GM19438 (cell line): Measurements from ENCODE around the gene ZNF282.
"Not testable (repeated sequence)": the region's sequence is repeated elsewhere in the genome, so short reads cannot be mapped to it uniquely, and the experiment has no call there.

Source experiments
- ATAC-seq: cut with Tn5 transposase; IDR thresholded peaks from one replicate; pipeline ENCODE4 v1.9.1; 2021; ENCODE audit warnings: low read depth; ENCODE audit not compliant: unreplicated experiment

ZNF282 gene

DNA sequence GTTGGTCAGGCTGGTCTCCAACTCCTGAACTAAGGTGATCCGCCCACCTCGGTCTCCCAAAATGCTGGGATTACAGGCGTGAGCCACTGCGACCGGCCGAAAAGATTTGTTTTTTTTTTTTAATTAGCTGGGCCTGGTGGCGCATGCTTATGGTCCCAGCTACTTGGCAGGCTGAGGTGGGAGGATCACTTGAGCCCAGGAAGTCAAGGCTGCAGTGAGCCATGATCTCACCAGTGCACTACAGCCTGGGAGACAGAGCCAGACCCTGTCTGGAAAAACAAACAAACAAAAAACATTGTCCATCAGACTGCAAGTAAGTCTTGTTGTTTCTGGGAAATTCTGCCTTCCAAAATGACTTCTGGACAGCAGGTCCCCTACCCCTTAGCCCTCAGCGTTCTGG is 27.8 kb downstream of the ZNF282 start:
- no peak for ATAC-seq

DNA sequence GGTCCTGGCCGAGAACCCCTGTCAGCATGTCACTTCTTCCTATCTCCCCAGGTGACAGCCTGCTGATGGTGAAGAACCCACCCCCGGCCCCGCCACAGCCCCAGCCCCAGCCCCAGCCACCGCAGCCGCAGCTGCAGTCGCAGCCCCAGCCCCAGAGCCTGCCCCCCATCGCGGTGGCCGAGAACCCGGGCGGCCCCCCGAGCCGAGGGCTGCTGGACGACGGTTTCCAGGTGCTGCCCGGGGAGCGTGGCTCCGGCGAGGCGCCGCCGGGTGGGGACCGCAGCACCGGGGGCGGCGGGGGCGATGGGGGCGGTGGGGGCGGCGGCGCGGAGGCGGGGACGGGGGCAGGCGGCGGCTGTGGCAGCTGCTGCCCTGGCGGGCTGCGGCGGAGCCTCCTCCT is 28.4 kb downstream of the ZNF282 start:
- no peak for ATAC-seq

DNA sequence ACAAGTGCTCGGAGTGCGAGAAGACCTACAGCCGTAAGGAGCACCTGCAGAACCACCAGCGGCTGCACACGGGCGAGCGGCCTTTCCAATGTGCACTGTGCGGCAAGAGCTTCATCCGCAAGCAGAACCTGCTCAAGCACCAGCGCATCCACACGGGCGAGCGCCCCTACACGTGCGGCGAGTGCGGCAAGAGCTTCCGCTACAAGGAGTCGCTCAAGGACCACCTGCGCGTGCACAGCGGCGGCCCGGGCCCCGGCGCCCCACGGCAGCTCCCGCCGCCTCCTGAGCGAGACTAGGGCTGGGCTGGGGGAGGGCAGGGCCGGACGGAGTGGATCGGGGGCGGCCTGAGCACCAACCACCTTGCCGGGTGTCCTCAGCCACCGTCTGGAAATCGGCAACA is 29.0 kb downstream of the ZNF282 start:
- ATAC-seq: no peak

DNA sequence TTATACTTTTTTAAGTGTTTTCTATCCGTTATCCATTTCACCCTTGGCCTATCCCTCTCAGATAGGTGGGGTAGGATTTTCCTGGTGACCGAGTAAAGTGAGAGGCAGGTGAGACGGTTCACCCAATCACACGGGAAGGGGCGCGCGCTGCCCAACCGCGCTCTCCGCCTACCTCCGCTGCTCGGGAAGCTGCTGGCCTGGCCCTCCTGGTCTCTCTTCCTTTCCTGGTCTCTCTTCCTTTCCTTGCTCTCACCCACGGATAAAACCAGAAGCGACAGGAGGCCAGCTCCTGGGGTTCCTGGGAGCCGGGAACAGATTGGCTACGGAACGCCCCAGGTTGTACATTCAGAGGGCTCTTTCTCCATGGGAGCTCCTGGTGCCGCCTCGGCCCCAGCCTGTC is 29.8 kb downstream of the ZNF282 start:
- no peak for ATAC-seq

DNA sequence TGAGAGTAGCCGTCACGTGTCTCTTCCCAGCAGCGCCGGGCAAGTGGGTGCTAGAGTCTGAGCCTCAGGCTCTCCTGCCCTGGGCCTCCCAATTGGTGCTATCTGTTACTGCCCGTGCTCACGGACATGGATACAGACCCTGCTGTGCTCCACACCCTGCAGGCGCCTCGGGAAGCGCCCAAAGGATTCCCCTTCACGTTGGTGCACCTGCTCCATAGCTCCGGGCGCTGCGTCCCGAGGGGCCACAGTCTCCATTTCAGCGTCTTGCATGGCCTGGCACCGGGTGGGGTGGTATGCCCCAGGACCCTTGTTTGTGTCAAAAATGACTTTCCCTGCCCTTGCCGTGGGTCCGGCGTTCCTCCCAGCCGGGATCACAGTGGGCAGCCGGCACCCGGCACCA is 30.3 kb downstream of the ZNF282 start:
- ATAC-seq: no peak

DNA sequence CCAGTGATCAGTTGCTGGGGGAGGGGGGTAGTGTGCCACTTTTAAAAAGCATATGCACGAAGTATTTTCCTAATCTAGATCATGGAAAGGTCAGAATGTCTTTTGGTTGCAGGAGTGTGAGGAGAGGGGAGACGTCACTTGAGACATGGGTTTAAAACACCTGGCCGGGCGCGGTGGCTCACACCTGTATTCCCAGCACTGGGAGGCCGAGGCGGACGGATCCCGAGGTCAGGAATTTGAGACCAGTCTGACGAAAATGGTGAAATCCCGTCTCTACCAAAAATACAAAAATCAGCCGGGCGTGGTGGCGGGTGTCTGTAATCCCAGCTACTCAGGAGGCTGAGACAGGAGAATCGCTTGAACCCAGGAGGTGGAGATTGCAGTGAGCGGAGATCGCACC is 31.0 kb downstream of the ZNF282 start:
- not testable (repeated sequence) for ATAC-seq

DNA sequence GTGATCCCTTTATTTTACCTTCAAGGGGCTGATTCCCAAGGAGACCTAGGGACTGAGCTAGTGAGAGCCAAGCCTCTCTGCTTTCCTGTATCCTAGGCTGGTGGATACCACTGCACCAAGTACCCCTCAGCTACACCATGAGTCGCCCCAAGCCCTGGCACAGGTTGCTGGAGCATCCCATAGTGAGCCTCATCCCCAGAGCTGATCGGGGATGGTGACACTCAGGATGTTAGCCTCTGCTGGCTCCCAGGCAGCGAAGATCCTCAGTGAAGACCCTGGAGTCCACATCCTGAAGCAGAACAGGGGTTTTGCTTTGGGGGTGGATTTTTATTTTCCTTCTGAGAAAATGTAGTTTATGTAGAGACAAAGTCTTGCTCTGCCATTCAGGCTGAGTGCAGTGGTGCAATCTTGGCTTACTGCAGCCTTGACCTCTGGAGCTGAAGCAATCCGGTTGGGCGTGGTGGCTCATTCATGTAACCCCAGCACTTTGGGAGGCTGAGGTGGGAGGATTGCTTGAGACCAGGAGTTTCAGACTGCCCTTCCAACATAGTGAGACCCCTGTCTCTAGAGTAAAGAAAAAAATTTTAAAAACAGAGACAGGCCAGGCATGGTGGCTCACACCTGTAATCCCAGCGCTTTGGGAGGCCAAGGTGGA is 31.6 kb downstream of the ZNF282 start:
- no peak for ATAC-seq

DNA sequence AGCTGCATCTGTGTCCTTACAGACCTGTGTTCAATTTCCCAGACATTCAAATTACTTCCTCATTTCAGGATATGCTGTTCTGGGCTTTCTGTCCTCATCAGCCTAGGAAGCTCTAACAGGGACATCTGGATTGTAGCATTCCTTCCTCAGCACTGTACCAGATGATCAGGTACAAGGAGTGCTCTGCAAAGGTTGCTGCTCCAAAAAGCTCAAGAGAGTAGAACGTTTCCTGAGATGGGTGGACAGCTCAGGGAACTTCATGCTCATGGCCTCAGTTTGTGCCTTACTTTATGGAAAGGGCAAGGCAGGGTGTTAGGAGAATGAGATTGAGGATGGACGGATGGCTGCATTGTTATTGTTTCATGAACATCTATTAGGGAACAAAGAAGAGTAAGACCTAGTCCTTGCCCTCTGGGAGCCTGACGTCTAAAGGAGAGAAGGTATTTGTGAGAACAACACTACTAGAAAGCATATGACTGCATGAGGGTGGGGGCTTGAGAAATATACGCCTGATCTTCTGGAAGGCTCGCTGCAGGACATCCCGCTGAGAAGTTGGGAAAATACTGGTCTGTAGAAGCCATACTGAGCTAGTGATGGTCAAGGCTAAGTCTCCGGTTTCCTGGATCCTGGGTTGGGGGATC is 33.6 kb downstream of the ZNF282 start:
- ATAC-seq: no peak

DNA sequence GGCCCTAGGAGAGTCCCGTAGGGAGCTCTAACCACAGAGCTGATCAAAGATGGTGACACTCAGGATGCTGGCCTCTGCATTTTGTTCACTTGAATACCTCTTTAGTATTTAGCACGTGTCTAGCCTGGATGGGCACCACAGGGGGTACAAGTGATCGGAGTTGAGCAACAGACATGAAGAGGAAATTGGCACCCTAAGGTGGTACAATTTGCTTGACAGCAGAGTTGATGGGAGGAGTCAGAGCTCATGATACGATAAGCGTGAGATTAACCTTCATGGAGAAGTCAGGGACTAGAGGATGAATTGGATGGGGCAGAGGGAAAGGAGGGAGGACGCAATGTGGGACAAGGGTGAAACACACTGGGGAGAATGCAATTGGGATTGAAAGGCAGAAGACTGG is 34.2 kb downstream of the ZNF282 start:
- ATAC-seq: no peak

DNA sequence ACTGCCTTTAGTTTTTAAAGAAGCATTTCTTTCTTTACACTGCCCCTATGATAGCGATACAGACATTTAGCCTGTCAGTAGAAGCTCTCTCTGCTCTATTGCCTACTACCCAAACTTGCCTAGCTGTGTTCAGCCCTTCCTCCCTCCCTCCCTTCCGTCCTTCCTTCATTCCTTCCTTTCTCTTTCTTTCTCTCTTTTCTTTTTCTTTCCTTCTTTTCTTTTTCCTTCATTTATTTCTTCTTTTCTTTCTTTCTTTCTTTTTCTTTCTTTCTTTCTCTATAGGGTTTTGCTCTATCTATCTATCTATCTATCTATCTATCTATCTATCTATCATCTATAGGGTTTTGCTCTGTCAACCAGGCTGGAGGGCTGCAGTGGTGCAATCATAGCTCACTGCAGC is 37.0 kb downstream of the ZNF282 start:
- no peak for ATAC-seq

DNA sequence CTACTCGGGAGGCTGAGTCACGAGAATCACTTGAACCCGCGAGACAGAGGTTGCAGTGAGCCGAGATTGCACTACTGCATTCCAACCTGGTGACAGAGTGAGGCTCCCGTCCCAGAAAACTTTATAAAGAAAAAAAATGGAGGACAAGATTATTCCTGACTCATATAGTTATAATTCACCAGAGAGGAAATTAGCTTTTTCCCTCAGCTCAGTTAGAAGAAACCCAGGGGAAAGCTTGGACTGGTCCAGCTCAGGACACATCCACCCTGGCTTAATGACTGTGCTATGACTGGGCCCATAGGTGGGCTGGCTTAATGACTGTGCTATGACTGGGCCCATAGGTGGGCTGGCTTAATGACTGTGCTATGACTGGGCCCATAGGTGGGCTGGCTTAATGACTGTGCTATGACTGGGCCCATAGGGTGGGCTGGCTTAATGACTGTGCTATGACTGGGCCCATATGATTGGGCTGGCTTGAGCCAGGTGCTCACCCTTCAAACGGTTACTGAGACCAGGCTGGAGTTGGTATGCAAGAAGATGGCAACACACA is 38.4 kb downstream of the ZNF282 start:
- ATAC-seq: not testable (repeated sequence)

DNA sequence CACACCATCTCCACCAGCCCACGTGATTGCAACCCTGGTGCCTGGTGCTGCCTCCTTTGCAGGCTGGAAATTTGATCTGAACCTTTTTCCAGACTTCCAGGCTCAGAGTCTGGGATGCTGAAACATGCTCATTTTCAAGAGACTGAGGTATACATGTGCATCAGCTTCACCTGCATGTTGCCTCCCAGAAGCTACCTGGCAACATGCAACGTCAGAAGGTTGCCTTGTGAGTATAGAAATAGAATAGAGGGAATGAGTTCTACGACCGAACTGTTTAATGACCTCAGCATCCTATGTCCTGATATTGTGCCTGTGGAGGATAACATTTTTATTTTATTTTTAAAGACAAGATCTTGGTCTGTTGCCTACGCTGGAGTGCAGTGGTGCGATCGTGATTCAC is 42.2 kb downstream of the ZNF282 start:
- ATAC-seq: no peak

DNA sequence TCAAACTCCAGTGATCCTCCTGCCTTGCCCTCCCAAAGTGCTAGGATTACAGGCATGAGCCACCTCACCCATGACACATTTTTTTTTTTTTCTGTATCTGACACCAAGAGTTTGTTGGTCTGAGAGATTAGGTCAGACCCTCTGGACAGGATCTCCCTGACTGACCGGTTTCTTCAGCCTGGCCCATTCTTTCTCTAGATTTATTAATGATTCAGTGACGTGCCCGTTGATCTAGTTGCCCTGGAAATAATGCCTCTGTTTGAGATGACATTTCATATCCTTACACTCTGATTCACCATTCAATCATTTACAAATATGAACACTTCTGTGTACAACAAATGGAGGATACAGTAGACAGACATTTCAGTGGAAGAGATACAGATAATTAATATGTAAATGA is 42.7 kb downstream of the ZNF282 start:
- ATAC-seq: no peak

DNA sequence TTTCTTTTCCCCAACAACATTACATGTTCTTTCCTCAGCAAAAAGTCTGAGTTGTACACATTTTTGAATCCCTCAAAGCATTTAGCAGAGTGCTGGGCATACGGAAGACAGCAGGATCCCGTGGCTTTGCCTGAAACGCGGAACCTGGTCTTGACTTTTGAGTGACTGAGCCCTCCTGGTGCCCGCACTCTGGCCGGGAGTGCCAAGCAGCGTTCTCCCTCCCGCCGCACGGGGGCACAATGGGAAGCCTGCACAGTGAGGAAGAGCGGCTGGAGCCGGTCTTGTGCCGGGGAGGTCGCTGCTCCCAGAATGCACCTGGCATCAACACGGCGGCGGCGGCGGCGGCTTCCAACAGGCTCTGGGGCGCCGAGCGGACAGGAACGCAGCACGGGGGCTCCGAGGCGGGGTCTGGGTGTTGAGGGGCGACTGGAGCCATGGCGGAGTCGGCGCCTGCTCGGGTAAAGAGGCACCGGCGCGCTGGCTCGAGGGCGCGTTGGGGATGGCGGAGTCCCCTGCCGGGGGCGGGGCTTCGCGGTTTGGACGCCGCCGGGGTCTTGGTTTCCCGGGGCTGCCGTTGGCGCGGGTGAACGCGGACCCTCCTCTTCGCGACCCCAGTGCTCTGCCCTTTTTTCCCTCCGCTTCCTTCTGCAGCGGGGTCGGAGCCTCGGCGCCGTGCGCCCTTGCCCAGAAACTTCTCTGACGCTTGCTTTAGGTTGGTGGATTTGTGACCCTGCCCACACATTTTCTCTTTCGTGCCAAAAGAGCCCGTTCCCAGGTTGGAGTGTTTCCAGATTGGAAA is 44.2 kb downstream of the ZNF282 start, which contains the start of gene ZNF212:
Gene ZNF212 (plus strand): TSS at position 307 of the 799 bp plus-strand sequence. CDS start 128 bp downstream, at position 435.
- peak; percentile 99 for ATAC-seq

DNA sequence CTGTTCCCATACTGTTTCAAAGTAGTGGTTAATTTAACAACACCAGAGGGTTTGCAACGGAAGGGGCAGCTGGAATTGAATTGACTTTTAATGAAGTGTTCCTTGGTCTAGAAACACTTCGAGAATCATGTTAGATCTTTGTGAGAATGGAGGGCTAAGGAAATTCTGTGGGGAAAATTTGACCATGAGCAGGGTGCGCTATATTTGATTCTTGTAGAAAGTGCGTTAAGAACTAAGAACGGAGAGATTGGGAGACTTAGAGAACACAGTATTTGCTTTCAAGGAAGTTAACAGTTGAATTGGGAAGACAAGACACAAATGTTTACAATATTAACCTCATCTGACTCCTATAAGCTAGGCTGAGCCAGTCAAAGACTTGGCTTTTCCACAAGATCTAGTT is 45.3 kb downstream of the ZNF282 start:
- no peak for ATAC-seq

DNA sequence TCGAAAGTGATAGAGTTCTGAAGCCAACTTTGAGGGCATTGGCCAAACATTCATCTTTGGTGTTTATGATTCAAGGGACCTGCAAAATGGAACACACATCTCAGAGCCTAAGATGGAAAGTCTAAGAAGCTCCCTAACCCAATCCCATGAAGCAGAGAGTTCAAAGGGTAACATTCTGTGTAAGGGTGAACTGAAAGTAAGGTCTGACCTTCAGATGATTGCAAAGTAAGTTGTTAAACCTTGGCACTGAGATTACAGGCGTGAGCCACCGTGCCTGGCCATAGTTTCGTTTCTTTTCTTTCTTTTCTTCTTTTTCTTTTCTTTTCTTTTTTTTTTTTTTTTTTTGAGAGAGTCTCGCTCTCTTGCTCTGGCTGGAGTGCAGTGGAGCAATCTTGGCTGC is 46.4 kb downstream of the ZNF282 start:
- ATAC-seq: no peak

DNA sequence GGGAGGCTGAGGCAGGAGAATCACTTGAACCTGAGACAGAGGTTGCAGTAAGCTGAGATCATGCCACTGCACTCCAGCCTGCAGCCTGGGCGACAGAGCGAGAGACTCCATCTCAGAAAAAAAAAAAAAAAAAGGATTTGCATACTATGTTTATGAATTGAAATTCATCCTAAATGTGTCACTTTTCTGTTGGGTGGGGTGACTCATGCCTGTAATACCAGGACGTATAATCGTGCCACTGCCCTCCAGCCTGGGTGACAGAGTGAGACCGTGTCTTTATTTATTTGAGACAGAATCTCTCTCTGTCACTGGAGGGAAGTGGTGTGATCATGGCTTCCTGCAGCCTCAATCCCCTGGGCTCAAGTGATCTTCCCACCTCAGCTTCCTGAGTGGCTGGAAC is 49.9 kb downstream of the ZNF282 start:
- peak; percentile 57 for ATAC-seq

DNA sequence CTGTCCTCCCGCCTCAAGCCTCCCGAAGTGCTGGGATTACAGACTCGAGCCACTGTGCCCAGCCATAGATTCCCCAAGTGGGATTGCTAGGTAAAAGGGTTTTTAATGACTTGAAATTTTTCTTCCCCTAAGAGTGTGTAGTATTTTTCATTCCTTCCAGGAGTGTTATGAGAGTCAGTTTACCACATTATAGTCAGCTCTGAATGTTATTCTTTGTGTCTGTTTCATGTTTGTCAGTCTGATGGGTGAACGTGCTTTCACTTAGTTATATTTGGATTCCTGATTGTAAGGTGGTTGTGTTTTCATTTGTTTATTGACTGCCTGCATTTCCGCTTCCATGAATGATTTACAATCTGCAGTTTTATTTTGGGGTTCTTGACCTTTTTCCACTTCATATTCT is 50.4 kb downstream of the ZNF282 start:
- peak; percentile 52 for ATAC-seq

DNA sequence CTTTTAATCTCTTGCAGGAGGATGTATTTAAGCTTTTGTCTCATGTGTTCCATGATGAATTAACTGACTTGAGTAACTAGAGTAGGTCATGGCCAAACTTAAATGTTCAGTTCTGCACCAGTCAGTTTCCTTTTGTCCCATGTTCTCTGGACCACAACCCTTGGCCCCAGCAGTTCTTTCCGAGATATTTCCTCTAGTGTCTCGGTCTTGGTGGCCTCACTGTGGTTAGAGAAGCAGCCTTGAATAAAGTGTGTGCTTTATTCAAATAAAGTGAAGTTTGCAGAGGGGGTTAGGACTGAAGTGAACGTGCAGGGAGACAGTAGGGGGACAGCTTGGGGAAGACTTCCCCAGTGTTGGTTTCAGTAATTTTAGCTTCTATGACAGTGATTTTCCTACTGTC is 53.4 kb downstream of the ZNF282 start:
- ATAC-seq: no peak

DNA sequence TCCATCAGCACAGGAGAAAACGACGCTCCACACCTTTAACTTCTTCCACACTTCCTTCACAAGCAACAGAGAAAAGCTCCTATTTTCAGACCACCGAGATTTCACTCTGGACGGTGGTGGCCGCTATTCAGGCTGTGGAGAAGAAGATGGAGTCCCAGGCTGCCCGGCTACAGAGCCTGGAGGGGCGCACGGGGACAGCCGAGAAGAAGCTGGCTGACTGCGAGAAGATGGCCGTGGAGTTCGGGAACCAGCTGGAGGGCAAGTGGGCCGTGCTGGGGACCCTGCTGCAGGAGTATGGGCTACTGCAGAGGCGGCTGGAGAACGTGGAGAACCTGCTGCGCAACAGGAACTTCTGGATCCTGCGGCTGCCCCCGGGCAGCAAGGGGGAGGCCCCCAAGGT is 54.8 kb downstream of the ZNF282 start:
- ATAC-seq: not testable (repeated sequence)

DNA sequence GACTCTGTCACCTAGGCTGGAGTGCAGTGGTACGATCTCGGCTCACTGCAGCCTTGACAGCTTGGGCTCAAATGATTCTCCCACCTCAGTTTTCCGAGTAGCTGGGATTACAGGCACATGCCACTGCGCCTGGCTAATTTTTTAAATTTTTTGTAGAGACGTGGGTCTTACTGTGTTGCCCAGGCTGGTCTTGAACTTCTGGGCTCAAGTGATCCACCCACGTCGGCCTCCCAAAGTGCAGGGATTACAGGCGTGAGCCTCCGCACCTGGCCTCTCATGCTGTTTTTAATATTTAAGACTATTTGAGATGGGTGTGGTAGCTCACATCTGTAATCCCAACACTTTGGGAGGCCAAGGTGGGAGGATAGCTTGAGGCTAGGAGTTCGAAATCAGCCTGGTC is 56.2 kb downstream of the ZNF282 start:
- ATAC-seq: not testable (repeated sequence)
